HUES6 (cell line): ENCODE results near the gene KATNB1.

Experiments
- H3K27ac ChIP-seq: 2 replicates; pipeline ENCODE4 v1.7.0; 2013; ENCODE audit warnings: low read depth, mild to moderate bottlenecking, low read length, inconsistent platforms
- H3K27me3 ChIP-seq: 2 replicates; pipeline ENCODE4 v1.6.1; 2013; ENCODE audit warnings: low read length; ENCODE audit not compliant: control insufficient read depth, insufficient read depth
- H3K36me3 ChIP-seq: 2 replicates; pipeline ENCODE4 v1.6.1; 2013; ENCODE audit warnings: low read length; ENCODE audit not compliant: control insufficient read depth, insufficient read depth
- H3K4me1 ChIP-seq: 2 replicates; pipeline ENCODE4 v1.6.1; 2013; ENCODE audit warnings: low read length; ENCODE audit not compliant: control insufficient read depth, insufficient read depth
- H3K4me3 ChIP-seq: 2 replicates; pipeline ENCODE4 v1.5.1; 2013; ENCODE audit warnings: low read depth, low read length
- H3K9ac ChIP-seq: one replicate; pipeline ENCODE4 v1.6.1; 2013; ENCODE audit warnings: mild to moderate bottlenecking, low read length
- H3K9me3 ChIP-seq: 2 replicates; pipeline ENCODE4 v1.6.1; 2013; ENCODE audit warnings: low read depth, low read length; ENCODE audit not compliant: control insufficient read depth, insufficient read depth

The KATNB1 gene

GRCh38 chr16:57765160-57765728 is 29.7 kb downstream of the KATNB1 start:
- no peak overlapping the region for H3K27ac ChIP-seq
- H3K27me3 ChIP-seq = no peaks in the 10 kb centered on the region
- H3K36me3 ChIP-seq = peaks cover 21% of the 10 kb centered on the region; the same call in 1 of the 2 replicates
- H3K4me3 ChIP-seq = no peak overlapping the region
- H3K9me3 ChIP-seq = no peaks in the 10 kb centered on the region
- H3K4me1 ChIP-seq = peaks cover 18% of the 10 kb centered on the region
- no peak overlapping the region for H3K9ac ChIP-seq

- peaks cover 18% of the 10 kb centered on the region; the same call in 1 of the 2 replicates for H3K36me3 ChIP-seq
Measured at GRCh38 chr16:57766714-57767348, 31.3 kb downstream of the KATNB1 start.

GRCh38 chr16:57769541-57770145 is 34.1 kb downstream of the KATNB1 start:
- no peak overlapping the region for H3K4me3 ChIP-seq
- peaks cover 11% of the 10 kb centered on the region for H3K4me1 ChIP-seq
- no peaks in the 10 kb centered on the region for H3K9me3 ChIP-seq
- no peaks in the 10 kb centered on the region for H3K27me3 ChIP-seq
- no peak overlapping the region for H3K9ac ChIP-seq
- peaks cover 16% of the 10 kb centered on the region; the same call in 1 of the 2 replicates for H3K36me3 ChIP-seq
- no peak overlapping the region for H3K27ac ChIP-seq

More at GRCh38 chr16:57766714-57767348, 31.3 kb downstream of the KATNB1 start:
- H3K27me3 ChIP-seq = no peaks in the 10 kb centered on the region
- no peak overlapping the region for H3K4me3 ChIP-seq
- no peak overlapping the region for H3K9ac ChIP-seq
- no peaks in the 10 kb centered on the region for H3K9me3 ChIP-seq
- peaks cover 12% of the 10 kb centered on the region for H3K4me1 ChIP-seq
- H3K27ac ChIP-seq = no peak overlapping the region

GRCh38 chr16:57770361-57770760 is 34.8 kb downstream of the KATNB1 start:
- H3K9ac ChIP-seq = no peak overlapping the region
- H3K36me3 ChIP-seq = peaks cover 16% of the 10 kb centered on the region; the same call in 1 of the 2 replicates
- no peak overlapping the region for H3K27ac ChIP-seq
- H3K4me1 ChIP-seq = peaks cover 15% of the 10 kb centered on the region
- no peaks in the 10 kb centered on the region for H3K9me3 ChIP-seq
- no peak overlapping the region for H3K4me3 ChIP-seq
- H3K27me3 ChIP-seq = no peaks in the 10 kb centered on the region

DNA sequence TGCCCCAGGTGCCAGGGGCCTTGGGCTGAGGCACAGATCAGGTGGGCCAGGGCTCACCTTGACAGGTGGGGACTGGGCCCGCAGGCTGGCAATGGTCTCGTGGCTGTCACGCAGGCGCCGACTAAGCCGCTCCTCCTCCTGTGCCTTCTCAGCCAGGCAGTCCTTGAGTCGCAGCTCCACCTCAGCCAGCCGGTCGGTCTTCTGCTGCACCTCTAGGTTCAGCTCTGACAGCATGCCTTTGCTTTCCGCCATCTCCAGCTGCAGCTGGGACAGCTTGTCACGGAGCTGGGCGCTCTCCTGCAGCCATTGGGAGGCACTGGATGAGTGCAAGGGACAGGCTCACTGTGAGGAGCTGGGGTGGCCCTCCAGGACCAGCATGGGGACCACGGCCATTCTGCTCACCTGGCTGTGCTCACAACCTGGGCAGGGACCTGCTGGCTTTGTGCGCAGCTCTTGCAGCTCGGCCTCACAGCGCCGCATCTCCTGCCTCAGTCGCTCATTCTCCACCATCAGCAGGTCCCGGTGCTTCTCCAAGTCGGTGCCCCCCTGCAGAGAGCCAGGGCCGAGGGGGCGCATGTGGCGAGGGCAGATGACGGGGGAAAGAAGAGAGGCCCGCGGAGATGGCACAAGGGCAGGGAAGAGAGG is 35.7 kb downstream of the KATNB1 start:
- Histone ChIP-seq H3K9me3 (no peaks in the 10 kb centered on the region), H3K36me3 (peaks cover 16% of the 10 kb centered on the region; the same call in 1 of the 2 replicates)

GRCh38 chr16:57773019-57773418 is 37.4 kb downstream of the KATNB1 start:
- H3K27ac ChIP-seq = no peak overlapping the region
- H3K36me3 ChIP-seq = peaks cover 16% of the 10 kb centered on the region; the same call in 1 of the 2 replicates
- no peak overlapping the region for H3K9ac ChIP-seq
- no peak overlapping the region for H3K4me3 ChIP-seq
- H3K27me3 ChIP-seq = no peaks in the 10 kb centered on the region
- H3K9me3 ChIP-seq = no peaks in the 10 kb centered on the region
- H3K4me1 ChIP-seq = peaks cover 27% of the 10 kb centered on the region

More for the DNA sequence above, 35.7 kb downstream of the KATNB1 start:
- Histone ChIP-seq H3K27me3 (no peaks in the 10 kb centered on the region), H3K4me3 (no peak overlapping the region), H3K9ac (no peak overlapping the region), H3K4me1 (peaks cover 21% of the 10 kb centered on the region), H3K27ac (no peak overlapping the region)

- H3K4me1 ChIP-seq = peaks cover 27% of the 10 kb centered on the region
- no peaks in the 10 kb centered on the region for H3K9me3 ChIP-seq
- H3K9ac ChIP-seq = peak overlapping the region; percentile 25
- H3K27me3 ChIP-seq = no peaks in the 10 kb centered on the region
- no peak overlapping the region for H3K27ac ChIP-seq
- no peak overlapping the region for H3K4me3 ChIP-seq
- H3K36me3 ChIP-seq = peaks cover 16% of the 10 kb centered on the region; the same call in 1 of the 2 replicates
Measured at GRCh38 chr16:57773655-57774295, 38.2 kb downstream of the KATNB1 start.

DNA sequence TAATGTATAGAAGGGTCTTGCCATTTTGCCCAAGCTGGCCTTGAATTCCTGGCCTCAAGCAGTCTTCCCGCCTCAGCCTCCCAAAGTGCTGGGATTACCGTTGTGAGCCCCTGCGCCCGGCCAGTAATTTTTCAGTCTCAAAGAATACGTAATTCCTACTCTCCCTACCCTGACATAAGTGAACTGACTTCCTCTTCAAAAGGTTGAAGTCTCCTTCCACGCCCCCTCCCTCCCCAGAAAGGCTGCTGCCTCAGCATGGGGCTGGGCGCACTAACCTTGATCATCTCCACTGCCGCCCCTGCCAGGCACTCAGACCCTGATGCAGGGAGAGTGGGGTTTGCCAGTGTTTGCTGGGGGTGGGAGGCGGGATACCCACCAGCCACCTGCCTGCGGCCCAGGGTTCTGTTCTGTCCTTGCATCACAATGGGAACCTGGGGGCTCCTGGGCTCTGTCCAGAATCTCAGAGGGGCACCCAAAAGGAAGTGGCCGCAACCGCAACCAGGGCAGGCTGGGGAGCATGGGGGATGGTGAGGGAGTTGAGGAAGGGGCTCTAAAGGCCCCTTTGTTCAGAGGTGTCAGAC is 39.2 kb downstream of the KATNB1 start:
- Histone ChIP-seq H3K4me1 (peaks cover 27% of the 10 kb centered on the region), H3K9me3 (no peaks in the 10 kb centered on the region), H3K9ac (peak overlapping the region; percentile 65), H3K36me3 (peaks cover 14% of the 10 kb centered on the region; the same call in 1 of the 2 replicates), H3K4me3 (no peak overlapping the region), H3K27me3 (no peaks in the 10 kb centered on the region), H3K27ac (peak overlapping the region; percentile 11; the same call in 1 of the 2 replicates)

DNA sequence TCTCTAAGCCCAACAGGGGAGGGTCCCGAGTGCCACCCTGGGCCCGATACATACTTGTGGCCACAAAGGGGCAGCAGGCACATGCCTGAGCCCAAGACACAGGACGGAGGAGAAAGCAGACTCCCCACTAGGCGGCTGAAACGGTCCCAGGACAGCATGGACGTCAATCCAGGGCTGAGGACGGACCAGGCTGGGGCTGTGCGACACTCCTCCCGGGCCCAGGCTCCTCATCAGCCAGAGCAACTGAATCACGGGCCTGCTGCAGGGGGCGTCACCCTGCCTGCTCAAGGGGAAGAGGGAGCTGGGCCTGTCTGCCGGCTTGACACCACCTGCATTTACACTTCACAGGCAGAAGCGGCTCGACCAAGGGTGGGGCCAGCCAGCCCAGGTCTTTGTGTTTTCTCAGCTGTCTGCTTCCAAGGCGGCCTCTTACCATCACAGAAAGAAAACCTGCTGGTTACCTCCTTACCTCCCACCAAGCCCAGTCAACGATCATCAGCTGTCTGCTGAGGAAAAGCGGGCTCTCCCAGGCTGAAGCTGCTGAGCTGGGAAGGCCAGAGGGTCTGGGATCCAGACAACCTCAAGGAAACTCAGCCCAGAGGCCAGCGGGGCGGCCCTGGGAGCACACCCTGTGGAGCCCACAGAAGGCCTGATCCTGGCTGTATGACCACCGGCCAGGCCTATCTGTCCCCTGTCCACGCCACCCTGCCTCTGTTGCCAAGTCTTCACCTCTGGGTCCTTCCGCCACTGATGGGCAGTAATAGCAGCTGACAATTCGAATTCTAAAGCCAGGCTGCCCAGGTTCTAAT is 40.3 kb downstream of the KATNB1 start:
- peak overlapping the region; percentile 11; the same call in 1 of the 2 replicates for H3K27ac ChIP-seq
- peak overlapping the region; percentile 3; the same call in 1 of the 2 replicates for H3K4me3 ChIP-seq
- H3K27me3 ChIP-seq = no peaks in the 10 kb centered on the region
- peaks cover 27% of the 10 kb centered on the region for H3K4me1 ChIP-seq
- H3K36me3 ChIP-seq = peaks cover 7% of the 10 kb centered on the region; the same call in 1 of the 2 replicates
- peak overlapping the region; percentile 65 for H3K9ac ChIP-seq
- H3K9me3 ChIP-seq = no peaks in the 10 kb centered on the region

DNA sequence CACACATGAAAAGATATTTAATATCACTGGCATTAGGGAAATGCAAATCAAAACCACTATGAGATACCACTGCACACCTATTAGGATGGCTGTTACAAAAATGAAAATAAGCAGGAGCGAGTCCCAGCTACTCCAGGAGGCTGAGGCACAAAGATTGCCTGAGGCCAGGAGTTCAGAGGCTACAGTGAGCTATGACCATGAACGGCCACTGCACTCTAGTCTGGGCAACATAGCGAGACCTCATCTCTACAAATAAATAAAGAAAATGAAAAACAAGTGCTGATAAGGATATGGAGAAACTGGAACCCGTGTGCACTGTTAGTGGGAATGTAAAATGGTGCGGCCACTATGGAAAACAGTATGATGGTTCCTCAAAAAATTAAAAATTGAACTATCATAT is 43.1 kb downstream of the KATNB1 start:
- Histone ChIP-seq H3K36me3 (peaks cover 2% of the 10 kb centered on the region; the same call in 1 of the 2 replicates), H3K9me3 (no peaks in the 10 kb centered on the region), H3K4me3 (no peak overlapping the region), H3K27me3 (no peaks in the 10 kb centered on the region), H3K4me1 (peaks cover 27% of the 10 kb centered on the region), H3K9ac (no peak overlapping the region), H3K27ac (no peak overlapping the region)
